Mesothelial cell of epicardium (in vitro differentiated cells): ENCODE measurements around the gene C2CD3. TPM values are rescaled to one million over a fixed set of nuclear protein-coding genes. Genes with fewer than 3 reads are reported as not detected.
"Not testable (repeated sequence)": the region's sequence is repeated elsewhere in the genome, so short reads cannot be mapped to it uniquely, and the experiment has no call there.

Experiments
- DNase-seq, 2 experiments: peaks; one replicate each; pipeline ENCODE4 v3.0.0; 2021; ENCODE audit warnings: low spot score in 2 of 2; ENCODE audit not compliant: unreplicated experiment in 2 of 2
- H3K27ac Mint-ChIP-seq: 2 replicates; pipeline ENCODE4 v1.8.0; 2021; ENCODE audit warnings: mixed read lengths
- H3K27me3 Mint-ChIP-seq: 2 replicates; pipeline ENCODE4 v1.8.0; 2021; ENCODE audit warnings: low read depth, mixed read lengths
- H3K36me3 Mint-ChIP-seq: 2 replicates; pipeline ENCODE4 v1.8.0; 2021; ENCODE audit warnings: mixed read lengths
- H3K4me1 Mint-ChIP-seq: 2 replicates; pipeline ENCODE4 v1.8.0; 2021; ENCODE audit warnings: mixed read lengths
- H3K4me3 Mint-ChIP-seq: 2 replicates; pipeline ENCODE4 v1.8.0; 2021; ENCODE audit warnings: mild to moderate bottlenecking, moderate library complexity, mixed read lengths
- H3K9me3 Mint-ChIP-seq: 2 replicates; pipeline ENCODE4 v1.8.0; 2021; ENCODE audit warnings: mixed read lengths
- CTCF ChIP-seq: fragments of 200-600 bp; sonication (generic); IDR thresholded peaks from one replicate; pipeline ENCODE4 v1.5.0; 2021; ENCODE audit warnings: antibody characterized with exemption; ENCODE audit not compliant: unreplicated experiment
- total RNA-seq: library from RNA; stranded (reverse); gene quantifications from 3 replicates; pipeline ENCODE4 v1.2.1, GENCODE V29; 2021

Gene C2CD3
- total RNA-seq, 1 donor from 2014 or later: 34.8 TPM

GRCh38 chr11:74147199-74147929 lies 23.4 kb downstream of the C2CD3 start:
- Mint-ChIP-seq H3K27me3 (no peaks in the 10 kb centered on the region), H3K36me3 (peaks cover 15% of the 10 kb centered on the region), H3K9me3 (peaks cover 11% of the 10 kb centered on the region), H3K4me1 (peaks cover 30% of the 10 kb centered on the region), H3K27ac (peak overlapping the region; percentile 74), H3K4me3 (no peak overlapping the region)
- TF ChIP-seq CTCF: no peak
- no peak for DNase-seq

- DNase-seq: no peak
- peaks cover 11% of the 10 kb centered on the region for H3K9me3 Mint-ChIP-seq
Measured at GRCh38 chr11:74144592-74144991, 26.2 kb downstream of the C2CD3 start.

GRCh38 chr11:74142624-74143023 lies 28.2 kb downstream of the C2CD3 start:
- Mint-ChIP-seq H3K4me3 (no peak overlapping the region), H3K9me3 (peaks cover 11% of the 10 kb centered on the region), H3K36me3 (peaks cover 9% of the 10 kb centered on the region), H3K27me3 (no peaks in the 10 kb centered on the region), H3K27ac (peak overlapping the region; percentile 68), H3K4me1 (peaks cover 52% of the 10 kb centered on the region)
- no peak for DNase-seq
- no peak for TF ChIP-seq CTCF

More at GRCh38 chr11:74144592-74144991, 26.2 kb downstream of the C2CD3 start:
- Mint-ChIP-seq H3K4me1 (peaks cover 46% of the 10 kb centered on the region), H3K27me3 (no peaks in the 10 kb centered on the region), H3K36me3 (peaks cover 7% of the 10 kb centered on the region), H3K4me3 (no peak overlapping the region), H3K27ac (no peak overlapping the region)
- no peak for TF ChIP-seq CTCF

- peaks cover 47% of the 10 kb centered on the region for H3K4me1 Mint-ChIP-seq
- no peak for TF ChIP-seq CTCF
- no peaks in the 10 kb centered on the region for H3K27me3 Mint-ChIP-seq
- H3K9me3 Mint-ChIP-seq: peaks cover 11% of the 10 kb centered on the region
- no peak overlapping the region for H3K4me3 Mint-ChIP-seq
- peaks cover 9% of the 10 kb centered on the region for H3K36me3 Mint-ChIP-seq
- H3K27ac Mint-ChIP-seq: peak overlapping the region; percentile 83
- DNase-seq: no peak
Measured at GRCh38 chr11:74141908-74142307, 28.9 kb downstream of the C2CD3 start.

- Mint-ChIP-seq H3K27ac (peak overlapping the region; percentile 93), H3K27me3 (no peaks in the 10 kb centered on the region), H3K4me3 (no peak overlapping the region), H3K4me1 (peaks cover 51% of the 10 kb centered on the region), H3K9me3 (peaks cover 11% of the 10 kb centered on the region), H3K36me3 (peaks cover 9% of the 10 kb centered on the region)
- DNase-seq: no peak
- TF ChIP-seq CTCF: no peak
Measured at GRCh38 chr11:74141241-74141695, 29.5 kb downstream of the C2CD3 start.

- H3K36me3 Mint-ChIP-seq, H3K27me3 Mint-ChIP-seq, H3K9me3 Mint-ChIP-seq, H3K4me3 Mint-ChIP-seq, DNase-seq: not testable (repeated sequence)
- H3K27ac Mint-ChIP-seq: peak overlapping the region; percentile 93
- peaks cover 62% of the 10 kb centered on the region for H3K4me1 Mint-ChIP-seq
Measured at GRCh38 chr11:74139919-74140431, 30.8 kb downstream of the C2CD3 start.
